GM20431 (cell line): ENCODE measurements around the gene ABL2.

Source experiments
- in situ Hi-C: fragments of 300-500 bp; cut with MseI, MboI; formaldehyde crosslinking; loops from one replicate; pipeline ENCODE4 v1.15.0; 2020; ENCODE audit warnings: low sequenced_read_pairs; ENCODE audit not compliant: unreplicated experiment

ABL2 gene

GRCh38 chr1:179103999-179104398 lies 125.5 kb downstream of the ABL2 start:
- in situ Hi-C loops: no loop called here

GRCh38 chr1:179101566-179101965 lies 127.9 kb downstream of the ABL2 start:
- in situ Hi-C loops: no loop called here

- in situ Hi-C loops: loop anchor here (25.0 kb wide), 1 partner anchor 262 kb away; the partner anchor contains the start of gene AXDND1
These were observed 129.6 kb downstream of the ABL2 start for GRCh38 chr1:179099891-179100290.

- in situ Hi-C loops: loop anchor here (25.0 kb wide), 1 partner anchor 266 kb away; the partner anchor contains the start of gene AXDND1
These were observed 133.6 kb downstream of the ABL2 start for GRCh38 chr1:179095924-179096323.

GRCh38 chr1:179095377-179095776 lies 134.1 kb downstream of the ABL2 start:
- in situ Hi-C loops: loop anchor here (25.0 kb wide), 1 partner anchor 267 kb away; the partner anchor contains the start of gene AXDND1

- in situ Hi-C loops: loop anchor here (25.0 kb wide), 1 partner anchor 267 kb away; the partner anchor contains the start of gene AXDND1
These were observed 134.7 kb downstream of the ABL2 start for GRCh38 chr1:179094818-179095217.

GRCh38 chr1:179092896-179093461 lies 136.5 kb downstream of the ABL2 start:
- in situ Hi-C loops: loop anchor here (25.0 kb wide), 1 partner anchor 269 kb away; the partner anchor contains the start of gene AXDND1

- in situ Hi-C loops: loop anchor here (25.0 kb wide), 1 partner anchor 271 kb away; the partner anchor contains the start of gene AXDND1
These were observed 137.7 kb downstream of the ABL2 start for GRCh38 chr1:179091691-179092165.

GRCh38 chr1:179090923-179091322 lies 138.6 kb downstream of the ABL2 start:
- in situ Hi-C loops: loop anchor here (25.0 kb wide), 1 partner anchor 271 kb away; the partner anchor contains the start of gene AXDND1

GRCh38 chr1:179090522-179090921 lies 139.0 kb downstream of the ABL2 start:
- in situ Hi-C loops: loop anchor here (25.0 kb wide), 1 partner anchor 272 kb away; the partner anchor contains the start of gene AXDND1

GRCh38 chr1:179089827-179090482 lies 139.5 kb downstream of the ABL2 start:
- in situ Hi-C loops: loop anchor here (25.0 kb wide), 1 partner anchor 272 kb away; the partner anchor contains the start of gene AXDND1

GRCh38 chr1:179087665-179088064 lies 141.8 kb downstream of the ABL2 start:
- in situ Hi-C loops: loop anchor here (25.0 kb wide), 1 partner anchor 275 kb away; the partner anchor contains the start of gene AXDND1

GRCh38 chr1:179083533-179083932 lies 145.9 kb downstream of the ABL2 start:
- in situ Hi-C loops: loop anchor here (25.0 kb wide), 1 partner anchor 279 kb away; the partner anchor contains the start of gene AXDND1

- in situ Hi-C loops: loop anchor here (25.0 kb wide), 1 partner anchor 279 kb away; the partner anchor contains the start of gene AXDND1
These were observed 146.5 kb downstream of the ABL2 start for GRCh38 chr1:179082999-179083335.

- in situ Hi-C loops: loop anchor here (25.0 kb wide), 1 partner anchor 280 kb away; the partner anchor contains the start of gene AXDND1
These were observed 147.0 kb downstream of the ABL2 start for GRCh38 chr1:179082333-179082998.

- in situ Hi-C loops: loop anchor here (25.0 kb wide), 1 partner anchor 280 kb away; the partner anchor contains the start of gene AXDND1
These were observed 147.7 kb downstream of the ABL2 start, which contains the start of gene TOR3A for GRCh38 chr1:179081687-179082332. Gene TOR3A (plus strand): TSS chr1:179082070. CDS start chr1:179082129, 59 bp downstream.

- in situ Hi-C loops: loop anchor here (25.0 kb wide), 1 partner anchor 281 kb away; the partner anchor contains the start of gene AXDND1
These were observed 148.4 kb downstream of the ABL2 start for GRCh38 chr1:179080866-179081686.

- in situ Hi-C loops: loop anchor here (25.0 kb wide), 1 partner anchor 283 kb away; the partner anchor contains the start of gene AXDND1
These were observed 150.2 kb downstream of the ABL2 start for GRCh38 chr1:179079113-179079761.
